A549 (cell line): ENCODE results near the gene ENO2. TPM values are rescaled to one million over a fixed set of nuclear protein-coding genes. Genes with fewer than 3 reads are reported as not detected.

ENCODE experiments used
- ATAC-seq, 2 experiments: fragments of 200-7000 bp in 1 of 2; fragments of >200 bp in 1 of 2; cut with Nextera tagmentation in 1 of 2; cut with Tn5 transposase in 1 of 2; 3 replicates each; pipeline versions ENCODE4 v1.8.0 to v1.9.1; 2018 to 2020; ENCODE audit warnings: mild to moderate bottlenecking in 1 of 2, moderate library complexity in 1 of 2
- CTCF ChIA-PET: fragments of 300-600 bp; sonication (Branson Sonifier 250); formaldehyde crosslinking; extraction: SDS; loops from one replicate; lab custom pipeline; 2021; ENCODE audit warnings: antibody characterized with exemption, inconsistent platforms; lab: Yijun Ruan, JAX
- POLR2A ChIA-PET: fragments of 350-600 bp; formaldehyde crosslinking; extraction: SDS; loops from one replicate; lab custom pipeline; 2021; ENCODE audit warnings: antibody characterized with exemption, inconsistent platforms; lab: Yijun Ruan, JAX
- DNase-seq, 2 experiments: peaks; one replicate each; pipeline versions ENCODE4 v3.0.0 to v3.0.0-alpha.2; 2011 to 2016; ENCODE audit warnings: low read depth in 1 of 2, low spot score in 1 of 2
- FAIRE-seq: peaks from 2 replicates; lab custom pipeline; 2011; peaks lifted over from hg19 to GRCh38; lab: Jason Lieb, UNC
- H3K27ac ChIP-seq, 2 experiments: fragments of >200 bp; sonication (Bioruptor Twin); formaldehyde crosslinking; 3 replicates each; pipeline ENCODE4 v1.5.1; 2016 to 2017
- H3K4me1 ChIP-seq: fragments of >200 bp; sonication (Bioruptor Twin); formaldehyde crosslinking; 3 replicates; pipeline ENCODE4 v1.6.1; 2016
- H3K4me2 ChIP-seq: fragments of >200 bp; sonication (Bioruptor Twin); formaldehyde crosslinking; 3 replicates; pipeline ENCODE4 v1.6.1; 2016
- H3K4me3 ChIP-seq: fragments of >200 bp; sonication (Bioruptor Twin); formaldehyde crosslinking; 3 replicates; pipeline ENCODE4 v1.5.1; 2016
- H3K9me3 ChIP-seq: fragments of >200 bp; sonication (Bioruptor Twin); formaldehyde crosslinking; 3 replicates; pipeline ENCODE4 v1.6.1; 2016
- CBX2 ChIP-seq: fragments of 200-600 bp; sonication (generic); IDR thresholded peaks from 2 replicates; pipeline ENCODE4 v1.6.1; 2016; ENCODE audit warnings: low read depth, mild to moderate bottlenecking, borderline replicate concordance
- CBX8 ChIP-seq: fragments of 200-600 bp; sonication (generic); IDR thresholded peaks from 2 replicates; pipeline ENCODE4 v1.6.1; 2016
- CHD2 ChIP-seq: fragments of 150-350 bp; IDR thresholded peaks from 2 replicates; pipeline ENCODE4 v1.6.1; 2014; ENCODE audit warnings: low read length; ENCODE audit not compliant: partially characterized antibody
- E2F6 ChIP-seq: IDR thresholded peaks from 2 replicates; pipeline ENCODE4 v1.6.1; 2012; ENCODE audit warnings: low read depth, borderline replicate concordance
- FOSB ChIP-seq: fragments of 250-450 bp; sonication (Bioruptor Pico); IDR thresholded peaks from 2 replicates; pipeline ENCODE4 v1.5.0; 2020; ENCODE audit warnings: mild to moderate bottlenecking, moderate library complexity
- GATA3 ChIP-seq: IDR thresholded peaks from 2 replicates; pipeline ENCODE4 v1.6.1; 2012; ENCODE audit warnings: borderline replicate concordance
- HDAC2 ChIP-seq: fragments of 200-600 bp; sonication (generic); IDR thresholded peaks from 2 replicates; pipeline ENCODE4 v1.6.1; 2016
- HOXB5 ChIP-seq: fragments of 250-450 bp; sonication (Bioruptor Pico); IDR thresholded peaks from 2 replicates; pipeline ENCODE4 v1.5.0; 2020; ENCODE audit warnings: mild to moderate bottlenecking, moderate library complexity
- JUN ChIP-seq, 2 experiments: fragments of >200 bp; sonication (Bioruptor Twin); formaldehyde crosslinking; IDR thresholded peaks; 2 replicates in 1 of 2; 3 replicates in 1 of 2; pipeline ENCODE4 v1.6.1; 2016 to 2017
- MAFK ChIP-seq: fragments of 450-650 bp; IDR thresholded peaks from 2 replicates; pipeline ENCODE4 v1.6.1; 2014; ENCODE audit not compliant: partially characterized antibody
- MYC ChIP-seq: IDR thresholded peaks from 2 replicates; pipeline ENCODE4 v1.6.1; 2012; ENCODE audit warnings: mild to moderate bottlenecking, inconsistent platforms, low read length, improper control_type of control experiment, borderline replicate concordance
- NR3C1 ChIP-seq: fragments of >200 bp; sonication (Bioruptor Twin); formaldehyde crosslinking; IDR thresholded peaks from 3 replicates; pipeline ENCODE4 v1.6.1; 2017
- PBX3 ChIP-seq: IDR thresholded peaks from 2 replicates; pipeline ENCODE4 v1.6.1; 2012
- POLR2AphosphoS2 ChIP-seq: conservative IDR thresholded peaks from 2 replicates; pipeline ENCODE4 v1.6.1; 2012; ENCODE audit warnings: low read length, improper control_type of control experiment, inconsistent platforms
- RAD21 ChIP-seq, 2 experiments: fragments of >200 bp in 1 of 2; sonication (Bioruptor Twin) in 1 of 2; formaldehyde crosslinking in 1 of 2; IDR thresholded peaks in 1 of 2; conservative IDR thresholded peaks in 1 of 2; 2 replicates in 1 of 2; 3 replicates in 1 of 2; pipeline ENCODE4 v1.6.1; 2012 to 2018; ENCODE audit warnings: inconsistent platforms in 1 of 2
- RCOR1 ChIP-seq: fragments of 150-350 bp; IDR thresholded peaks from 2 replicates; pipeline ENCODE4 v1.6.1; 2014; ENCODE audit warnings: antibody characterized with exemption, low read length, low read depth
- REST ChIP-seq: fragments of 200-600 bp; sonication (generic); IDR thresholded peaks from 2 replicates; pipeline ENCODE4 v1.6.1; 2016; ENCODE audit warnings: antibody characterized with exemption, mild to moderate bottlenecking, moderate library complexity
- RFX5 ChIP-seq: fragments of 450-650 bp; IDR thresholded peaks from 2 replicates; pipeline ENCODE4 v1.7.1; 2014; ENCODE audit warnings: antibody characterized with exemption, mild to moderate bottlenecking, moderate library complexity
- TFCP2L1 ChIP-seq: fragments of 250-450 bp; sonication (Bioruptor Pico); IDR thresholded peaks from 2 replicates; pipeline ENCODE4 v1.5.0; 2021; ENCODE audit warnings: mild to moderate bottlenecking
- ZC3H11A ChIP-seq: fragments of 450-650 bp; IDR thresholded peaks from 2 replicates; pipeline ENCODE4 v1.6.1; 2014; ENCODE audit warnings: antibody characterized with exemption, mild to moderate bottlenecking
- WGBS: methylation state at CpG from one replicate; pipeline ENCODE4 v1.1.6; 2017; ENCODE audit errors: missing lambda C conversion rate; 5-methylcytosine and 5-hydroxymethylcytosine counted together
- polyA plus RNA-seq, 4 experiments: library from polyadenylated mRNA; depleted of rRNA in 3 of 4; stranded (reverse); fragments of >200 nt; fragmentation: RNase III in 1 of 4; extraction: RNeasy Plus Mini Kit Qiagen cat#74134 plus additional on column Dnase treatment in 1 of 4; gene quantifications; 2 replicates in 3 of 4; 3 replicates in 1 of 4; pipeline ENCODE4 v1.2.3, GENCODE V29; 2011 to 2017
- TF ChIP-seq, protein P1 (sequence below): fragments of >200 bp; sonication (Bioruptor Twin); formaldehyde crosslinking; IDR thresholded peaks from 3 replicates; pipeline ENCODE4 v1.5.1; 2016
- TF ChIP-seq, protein P2 (sequence below): fragments of >200 bp; sonication (Bioruptor Twin); formaldehyde crosslinking; IDR thresholded peaks from 3 replicates; pipeline ENCODE4 v1.6.1; 2016

The ENO2 gene
- polyA plus RNA-seq, 2 of the 4 experiments (the other 2 are of a cell fraction), result 26.2 to 38.6 TPM

- no peak for DNase-seq
- TF ChIP-seq GATA3, result no peak
- TF ChIP-seq REST, result no peak
- no peak for TF ChIP-seq ZC3H11A
- no peak for TF ChIP-seq CHD2
- no peak for TF ChIP-seq HOXB5 (CRISPR knock-in tag)
- no peak for TF ChIP-seq PBX3
- TF ChIP-seq TFCP2L1, result 0 out of 2 replicates have a peak, but pooled peaks have one; percentile 45
- TF ChIP-seq RFX5, result no peak
- no peak for TF ChIP-seq RCOR1
- no peak for TF ChIP-seq CBX2
- TF ChIP-seq, protein P1, sequence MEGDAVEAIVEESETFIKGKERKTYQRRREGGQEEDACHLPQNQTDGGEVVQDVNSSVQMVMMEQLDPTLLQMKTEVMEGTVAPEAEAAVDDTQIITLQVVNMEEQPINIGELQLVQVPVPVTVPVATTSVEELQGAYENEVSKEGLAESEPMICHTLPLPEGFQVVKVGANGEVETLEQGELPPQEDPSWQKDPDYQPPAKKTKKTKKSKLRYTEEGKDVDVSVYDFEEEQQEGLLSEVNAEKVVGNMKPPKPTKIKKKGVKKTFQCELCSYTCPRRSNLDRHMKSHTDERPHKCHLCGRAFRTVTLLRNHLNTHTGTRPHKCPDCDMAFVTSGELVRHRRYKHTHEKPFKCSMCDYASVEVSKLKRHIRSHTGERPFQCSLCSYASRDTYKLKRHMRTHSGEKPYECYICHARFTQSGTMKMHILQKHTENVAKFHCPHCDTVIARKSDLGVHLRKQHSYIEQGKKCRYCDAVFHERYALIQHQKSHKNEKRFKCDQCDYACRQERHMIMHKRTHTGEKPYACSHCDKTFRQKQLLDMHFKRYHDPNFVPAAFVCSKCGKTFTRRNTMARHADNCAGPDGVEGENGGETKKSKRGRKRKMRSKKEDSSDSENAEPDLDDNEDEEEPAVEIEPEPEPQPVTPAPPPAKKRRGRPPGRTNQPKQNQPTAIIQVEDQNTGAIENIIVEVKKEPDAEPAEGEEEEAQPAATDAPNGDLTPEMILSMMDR, result no peak
- TF ChIP-seq MAFK, result no peak
- 0 out of 2 replicates have a peak, but pooled peaks have one; percentile 22 for TF ChIP-seq POLR2AphosphoS2
- Histone ChIP-seq H3K4me1 (peaks cover 46% of the 10 kb centered on the region), H3K9me3 (no peaks in the 10 kb centered on the region), H3K27ac (peak overlapping the region; percentile 61 to 92), H3K4me2 (peak overlapping the region; percentile 71), H3K4me3 (peak overlapping the region; percentile 24; the same call in 2 of the 3 replicates)
- no peak; a peak in 1 of 6 replicates for ATAC-seq
- ChIA-PET POLR2A (interaction anchor here (0.6 to 3.8 kb wide), 9 partner anchors 8 to 71 kb away, joined by 3 to 44 read pairs (median 4); partner anchors contain the start of genes SPSB2 and TPI1), CTCF (interaction anchor here (0.7 to 22.6 kb wide), 17 partner anchors 11 to 169 kb away, joined by 3 to 370 read pairs (median 5); partner anchors contain the start of genes ATN1, LRRC23, SPSB2 and TPI1)
- no peak for FAIRE-seq
- 85% methylated on average over 32 of the region's 32 CpGs for WGBS
Measured at GRCh38 chr12:6938353-6939190, 24.2 kb downstream of the ENO2 start.

DNA sequence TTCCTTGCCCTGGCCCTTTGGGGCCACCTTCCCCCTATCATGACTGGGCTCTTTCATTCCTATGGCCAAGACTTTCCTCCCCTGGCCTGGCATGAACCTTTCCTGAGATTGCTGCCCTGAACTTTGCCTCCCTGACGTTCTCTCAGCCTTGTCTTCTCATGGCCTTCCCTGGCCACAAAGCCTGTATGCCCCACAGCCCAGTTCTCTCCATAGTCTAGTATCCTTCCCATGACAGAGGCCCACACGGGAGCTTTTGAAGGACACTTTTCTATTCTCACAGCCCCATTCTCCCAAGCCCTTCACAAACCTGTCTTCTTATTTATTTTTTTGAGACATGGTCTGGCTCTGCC lies 24.8 kb downstream of the ENO2 start:
- WGBS, result 82% methylated on average over 2 of the region's 2 CpGs
- Histone ChIP-seq H3K27ac (peak overlapping the region in 1 of 2 experiments; percentile 92; a peak in 2 of 6 replicates), H3K4me2 (no peak overlapping the region), H3K4me3 (no peak overlapping the region), H3K9me3 (no peaks in the 10 kb centered on the region), H3K4me1 (peaks cover 40% of the 10 kb centered on the region)
- no peak for DNase-seq
- CTCF ChIA-PET, result interaction anchor here (1.0 to 22.6 kb wide), 11 partner anchors 11 to 78 kb away, joined by 3 to 370 read pairs (median 18); partner anchors contain the start of genes ATN1, SPSB2 and TPI1
- FAIRE-seq, result no peak
- no peak for ATAC-seq
- POLR2A ChIA-PET, result interaction anchor here (1.5 kb wide), 1 partner anchor 13 kb away, joined by 4 read pairs; no protein-coding TSS in a partner anchor
- TF ChIP-seq RCOR1 (no peak), GATA3 (no peak), E2F6 (no peak), NR3C1 (no peak), JUN (IDR thresholded peaks at IDR 0.05) (no peak), FOSB (CRISPR knock-in tag) (no peak), MYC (no peak), TFCP2L1 (no peak), REST (no peak), HDAC2 (no peak), RAD21 (conservative IDR thresholded peaks at IDR 0.05 in 1 of 2, IDR thresholded peaks at IDR 0.05 in 1 of 2) (no peak), CBX8 (no peak)
- TF ChIP-seq, protein P2, sequence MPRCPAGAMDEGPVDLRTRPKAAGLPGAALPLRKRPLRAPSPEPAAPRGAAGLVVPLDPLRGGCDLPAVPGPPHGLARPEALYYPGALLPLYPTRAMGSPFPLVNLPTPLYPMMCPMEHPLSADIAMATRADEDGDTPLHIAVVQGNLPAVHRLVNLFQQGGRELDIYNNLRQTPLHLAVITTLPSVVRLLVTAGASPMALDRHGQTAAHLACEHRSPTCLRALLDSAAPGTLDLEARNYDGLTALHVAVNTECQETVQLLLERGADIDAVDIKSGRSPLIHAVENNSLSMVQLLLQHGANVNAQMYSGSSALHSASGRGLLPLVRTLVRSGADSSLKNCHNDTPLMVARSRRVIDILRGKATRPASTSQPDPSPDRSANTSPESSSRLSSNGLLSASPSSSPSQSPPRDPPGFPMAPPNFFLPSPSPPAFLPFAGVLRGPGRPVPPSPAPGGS, result no peak
